Ishikawa (cell line): ENCODE data around the gene ZNF747.

Source experiments
- CEBPB ChIP-seq: IDR thresholded peaks from 2 replicates; pipeline ENCODE4 v1.6.1; 2012
- CREB1 ChIP-seq: IDR thresholded peaks from 2 replicates; pipeline ENCODE4 v1.6.1; 2012; ENCODE audit warnings: low read depth
- EGR1 ChIP-seq: IDR thresholded peaks from 2 replicates; pipeline ENCODE4 v1.6.1; 2012
- EP300 ChIP-seq: IDR thresholded peaks from 2 replicates; pipeline ENCODE4 v1.6.1; 2012; ENCODE audit warnings: borderline replicate concordance
- FOXM1 ChIP-seq: IDR thresholded peaks from 2 replicates; pipeline ENCODE4 v1.6.1; 2012; ENCODE audit warnings: low read depth, borderline replicate concordance
- NFIC ChIP-seq: IDR thresholded peaks from 2 replicates; pipeline ENCODE4 v1.6.1; 2012
- RAD21 ChIP-seq: IDR thresholded peaks from 2 replicates; pipeline ENCODE4 v1.6.1; 2012; ENCODE audit warnings: low read depth
- TAF1 ChIP-seq: IDR thresholded peaks from 2 replicates; pipeline ENCODE4 v1.6.1; 2012; ENCODE audit warnings: low read depth, mild to moderate bottlenecking
- TCF12 ChIP-seq: IDR thresholded peaks from 2 replicates; pipeline ENCODE4 v1.6.1; 2012; ENCODE audit warnings: low read depth
- TEAD4 ChIP-seq: IDR thresholded peaks from 2 replicates; pipeline ENCODE4 v1.6.1; 2012
- YY1 ChIP-seq: IDR thresholded peaks from 2 replicates; pipeline ENCODE4 v1.6.1; 2012; ENCODE audit warnings: low read depth
- ZBTB7A ChIP-seq: IDR thresholded peaks from 2 replicates; pipeline ENCODE4 v1.6.1; 2012; ENCODE audit warnings: low read depth
- TF ChIP-seq, protein P1 (sequence below): IDR thresholded peaks from 2 replicates; pipeline ENCODE4 v1.6.1; 2012
- TF ChIP-seq, protein P2 (sequence below): IDR thresholded peaks from 2 replicates; pipeline ENCODE4 v1.6.1; 2012; ENCODE audit warnings: low read depth, mild to moderate bottlenecking
- TF ChIP-seq, protein P3 (sequence below): IDR thresholded peaks from 2 replicates; pipeline ENCODE4 v1.6.1; 2012

The ZNF747 gene

DNA sequence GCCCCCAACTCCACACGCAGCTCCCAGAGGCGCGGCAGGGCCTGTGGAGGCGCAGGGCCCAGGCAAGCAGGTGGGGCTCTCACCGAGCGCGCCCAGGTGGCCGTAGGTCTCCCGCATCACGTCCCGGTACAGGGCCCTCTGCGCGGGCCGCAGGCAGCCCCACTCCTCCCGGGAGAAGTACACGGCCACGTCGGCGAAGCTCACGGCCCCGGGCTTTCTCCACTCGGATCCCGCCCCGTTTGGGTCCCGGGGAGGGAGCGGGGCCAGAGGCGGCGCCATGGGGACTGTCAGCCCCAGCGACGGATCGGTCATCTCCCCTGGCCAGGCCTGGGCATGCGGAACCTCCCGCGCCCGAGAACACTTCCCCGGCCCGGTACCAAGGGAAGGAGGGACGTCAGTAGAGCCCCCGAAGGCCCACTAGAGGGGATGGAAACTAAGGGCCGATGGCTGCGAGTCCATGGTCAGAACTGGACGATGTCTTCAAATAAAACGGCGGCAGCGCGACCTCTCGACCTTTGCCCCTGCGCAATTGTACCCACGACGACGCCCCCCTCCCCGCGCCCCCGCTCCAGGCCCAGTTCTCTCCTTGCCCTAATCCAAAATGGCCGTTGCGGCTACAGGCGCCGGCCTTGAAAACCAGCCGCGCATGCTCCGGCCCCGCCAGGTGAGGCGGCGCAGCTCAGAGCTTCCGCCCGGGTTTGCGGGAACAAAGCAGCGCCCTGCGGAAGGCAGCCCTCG, at the start of gene ZNF747:
Gene ZNF747, minus strand, starts transcription at position 491 of the 738 bp plus-strand sequence. Its CDS starts 179 bp downstream, at position 312.
- TF ChIP-seq, protein P1, sequence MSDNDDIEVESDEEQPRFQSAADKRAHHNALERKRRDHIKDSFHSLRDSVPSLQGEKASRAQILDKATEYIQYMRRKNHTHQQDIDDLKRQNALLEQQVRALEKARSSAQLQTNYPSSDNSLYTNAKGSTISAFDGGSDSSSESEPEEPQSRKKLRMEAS: no peak; the same call in none of the 2 replicates
- TF ChIP-seq, protein P2, sequence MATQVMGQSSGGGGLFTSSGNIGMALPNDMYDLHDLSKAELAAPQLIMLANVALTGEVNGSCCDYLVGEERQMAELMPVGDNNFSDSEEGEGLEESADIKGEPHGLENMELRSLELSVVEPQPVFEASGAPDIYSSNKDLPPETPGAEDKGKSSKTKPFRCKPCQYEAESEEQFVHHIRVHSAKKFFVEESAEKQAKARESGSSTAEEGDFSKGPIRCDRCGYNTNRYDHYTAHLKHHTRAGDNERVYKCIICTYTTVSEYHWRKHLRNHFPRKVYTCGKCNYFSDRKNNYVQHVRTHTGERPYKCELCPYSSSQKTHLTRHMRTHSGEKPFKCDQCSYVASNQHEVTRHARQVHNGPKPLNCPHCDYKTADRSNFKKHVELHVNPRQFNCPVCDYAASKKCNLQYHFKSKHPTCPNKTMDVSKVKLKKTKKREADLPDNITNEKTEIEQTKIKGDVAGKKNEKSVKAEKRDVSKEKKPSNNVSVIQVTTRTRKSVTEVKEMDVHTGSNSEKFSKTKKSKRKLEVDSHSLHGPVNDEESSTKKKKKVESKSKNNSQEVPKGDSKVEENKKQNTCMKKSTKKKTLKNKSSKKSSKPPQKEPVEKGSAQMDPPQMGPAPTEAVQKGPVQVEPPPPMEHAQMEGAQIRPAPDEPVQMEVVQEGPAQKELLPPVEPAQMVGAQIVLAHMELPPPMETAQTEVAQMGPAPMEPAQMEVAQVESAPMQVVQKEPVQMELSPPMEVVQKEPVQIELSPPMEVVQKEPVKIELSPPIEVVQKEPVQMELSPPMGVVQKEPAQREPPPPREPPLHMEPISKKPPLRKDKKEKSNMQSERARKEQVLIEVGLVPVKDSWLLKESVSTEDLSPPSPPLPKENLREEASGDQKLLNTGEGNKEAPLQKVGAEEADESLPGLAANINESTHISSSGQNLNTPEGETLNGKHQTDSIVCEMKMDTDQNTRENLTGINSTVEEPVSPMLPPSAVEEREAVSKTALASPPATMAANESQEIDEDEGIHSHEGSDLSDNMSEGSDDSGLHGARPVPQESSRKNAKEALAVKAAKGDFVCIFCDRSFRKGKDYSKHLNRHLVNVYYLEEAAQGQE: no peak
- TF ChIP-seq EP300: no peak
- peak; percentile 99 for TF ChIP-seq YY1
- peak; percentile 18; the same call in 1 of the 2 replicates for TF ChIP-seq NFIC
- TF ChIP-seq TEAD4: 0 out of 2 replicates have a peak, but pooled peaks have one; percentile 22
- TF ChIP-seq RAD21: no peak
- TF ChIP-seq CREB1: no peak; the same call in 1 of the 2 replicates
- TF ChIP-seq FOXM1: no peak
- peak; percentile 76 for TF ChIP-seq TAF1
- TF ChIP-seq, protein P3, sequence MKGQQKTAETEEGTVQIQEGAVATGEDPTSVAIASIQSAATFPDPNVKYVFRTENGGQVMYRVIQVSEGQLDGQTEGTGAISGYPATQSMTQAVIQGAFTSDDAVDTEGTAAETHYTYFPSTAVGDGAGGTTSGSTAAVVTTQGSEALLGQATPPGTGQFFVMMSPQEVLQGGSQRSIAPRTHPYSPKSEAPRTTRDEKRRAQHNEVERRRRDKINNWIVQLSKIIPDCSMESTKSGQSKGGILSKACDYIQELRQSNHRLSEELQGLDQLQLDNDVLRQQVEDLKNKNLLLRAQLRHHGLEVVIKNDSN: no peak; the same call in 1 of the 2 replicates
- TF ChIP-seq ZBTB7A: peak; percentile 95
- peak; percentile 96 for TF ChIP-seq EGR1
- TF ChIP-seq TCF12: peak; percentile 67; the same call in 1 of the 2 replicates
- peak; percentile 6; the same call in 1 of the 2 replicates for TF ChIP-seq CEBPB

DNA sequence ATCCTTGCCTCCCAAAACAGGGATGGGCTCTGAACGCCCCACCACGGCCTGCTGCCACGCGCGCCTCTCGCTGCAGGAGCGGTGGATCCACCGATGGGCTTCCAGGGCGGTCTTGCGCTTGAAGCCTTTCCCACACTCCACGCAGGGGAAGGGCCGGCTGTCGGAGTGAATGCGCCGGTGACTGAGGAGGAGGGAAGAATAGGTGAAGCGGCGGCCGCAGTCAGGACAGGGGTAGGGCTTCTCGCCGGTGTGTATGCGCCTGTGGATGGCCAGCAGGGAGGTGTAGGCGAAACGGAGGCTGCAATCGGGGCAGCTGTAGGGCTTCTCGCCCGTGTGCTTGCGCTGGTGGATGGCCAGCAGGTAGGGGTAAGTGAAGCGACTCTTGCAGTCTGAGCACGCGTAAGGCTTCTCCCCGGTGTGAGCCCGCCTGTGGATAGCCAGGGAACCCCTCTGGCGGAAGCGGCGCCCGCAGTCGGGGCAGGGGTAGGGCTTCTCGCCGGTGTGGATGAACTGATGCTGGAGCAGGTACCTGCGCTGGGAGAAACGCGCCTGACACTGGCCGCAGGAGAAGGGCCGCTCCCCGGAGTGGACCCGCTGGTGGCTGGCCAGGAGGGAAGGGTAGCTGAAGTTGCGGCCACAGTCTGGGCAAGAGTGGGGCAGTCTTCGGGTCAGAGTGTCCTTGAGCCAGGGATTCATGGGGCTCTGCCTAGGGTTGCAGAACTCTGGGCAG, 48.1 kb upstream of the ZNF747 start:
- TF ChIP-seq YY1: no peak
- no peak for TF ChIP-seq CREB1
- no peak for TF ChIP-seq FOXM1
- no peak for TF ChIP-seq TCF12
- no peak for TF ChIP-seq EP300
- TF ChIP-seq ZBTB7A: no peak
- TF ChIP-seq, protein P1: no peak
- no peak for TF ChIP-seq EGR1
- TF ChIP-seq TAF1: no peak

DNA sequence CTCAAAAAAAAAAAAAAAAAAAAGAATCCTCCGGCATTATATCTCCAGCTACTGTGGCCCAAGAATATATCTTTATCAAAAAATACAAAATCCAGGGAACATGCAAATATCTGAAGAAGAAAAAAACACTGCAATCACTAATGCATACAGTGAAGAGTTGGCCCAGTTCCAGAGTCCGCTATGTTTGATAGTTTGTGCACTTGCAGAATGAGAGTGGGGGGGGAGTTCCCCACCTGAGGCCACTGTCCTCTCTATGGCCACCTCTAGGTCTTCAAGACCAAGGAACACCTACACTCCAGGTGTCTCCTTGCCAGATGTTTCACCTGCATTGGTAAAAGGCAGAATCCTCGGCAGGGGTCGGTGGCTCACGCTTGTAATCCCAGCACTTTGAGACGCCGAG, 46.8 kb upstream of the ZNF747 start:
- TF ChIP-seq, protein P3: no peak
- TF ChIP-seq TEAD4 (no peak), RAD21 (no peak), EP300 (no peak), TCF12 (no peak), TAF1 (no peak), EGR1 (no peak), CEBPB (no peak)
- TF ChIP-seq, protein P1: no peak

DNA sequence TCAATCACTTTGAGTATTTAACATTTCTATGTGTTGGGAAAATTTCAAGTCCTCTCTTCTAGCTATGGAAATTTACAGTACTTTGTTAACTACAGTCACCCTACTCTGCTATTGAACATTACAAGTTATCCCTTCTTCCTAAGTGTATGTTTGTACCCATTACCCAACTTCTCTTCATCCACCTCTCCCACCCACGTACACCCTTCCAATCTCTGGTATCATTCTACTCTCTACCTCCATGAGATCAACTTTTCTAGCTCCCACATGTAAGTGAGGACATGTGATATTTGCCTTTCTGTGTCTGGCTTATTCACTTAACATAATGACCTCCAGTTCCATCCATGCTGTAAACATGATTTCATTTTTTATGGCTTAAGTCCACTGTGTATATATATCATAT, 40.0 kb upstream of the ZNF747 start:
- TF ChIP-seq FOXM1 (no peak), YY1 (no peak), TCF12 (no peak), CEBPB (no peak), RAD21 (no peak), TAF1 (no peak), EP300 (no peak), ZBTB7A (no peak), NFIC (no peak), TEAD4 (no peak), CREB1 (no peak), EGR1 (no peak)
- TF ChIP-seq, protein P3: no peak
- TF ChIP-seq, protein P2: no peak
- TF ChIP-seq, protein P1: no peak
